ENCODE measurements around the gene CHCHD6.

The CHCHD6 gene

DNA sequence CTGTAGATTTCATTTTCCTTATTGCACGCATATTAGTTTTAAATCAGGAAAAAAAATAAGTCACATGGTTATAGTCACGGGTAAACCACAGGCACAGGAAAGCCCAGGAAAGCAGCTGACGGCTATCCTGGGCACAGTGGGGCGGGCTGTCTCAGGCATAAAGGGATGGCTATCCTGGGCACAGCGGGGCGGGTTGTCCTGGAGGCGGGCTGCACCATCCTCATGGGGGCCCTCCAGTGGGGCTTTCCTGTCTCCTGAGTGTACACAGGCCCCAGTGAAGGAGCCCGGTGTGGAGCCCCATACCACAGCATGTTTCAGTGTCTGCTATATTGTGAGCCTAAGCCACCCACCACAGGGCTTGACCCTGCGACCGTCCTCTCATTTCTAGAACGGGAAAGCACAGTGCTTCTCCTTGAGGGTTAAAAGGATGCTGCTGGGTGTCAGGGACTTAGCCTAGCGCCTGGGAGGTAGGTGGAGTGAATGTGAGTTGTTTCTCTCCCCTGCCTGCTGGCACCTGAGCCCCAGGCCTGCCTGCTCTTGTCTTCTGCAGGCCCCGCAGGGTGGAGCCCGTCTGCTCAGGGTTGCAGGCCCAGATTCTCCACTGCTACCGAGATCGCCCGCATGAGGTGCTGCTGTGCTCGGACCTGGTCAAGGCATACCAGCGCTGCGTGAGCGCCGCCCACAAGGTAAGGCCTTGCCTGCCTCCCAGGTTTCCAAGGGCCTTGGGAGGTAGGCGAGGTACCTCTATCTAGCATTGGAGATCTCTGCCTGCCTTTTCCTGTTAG, 253.0 kb downstream of the CHCHD6 start:
- DNase-seq (ENCODE audit: low read depth in 3 of 3, low spot score in 1 of 3), result no peak

DNA sequence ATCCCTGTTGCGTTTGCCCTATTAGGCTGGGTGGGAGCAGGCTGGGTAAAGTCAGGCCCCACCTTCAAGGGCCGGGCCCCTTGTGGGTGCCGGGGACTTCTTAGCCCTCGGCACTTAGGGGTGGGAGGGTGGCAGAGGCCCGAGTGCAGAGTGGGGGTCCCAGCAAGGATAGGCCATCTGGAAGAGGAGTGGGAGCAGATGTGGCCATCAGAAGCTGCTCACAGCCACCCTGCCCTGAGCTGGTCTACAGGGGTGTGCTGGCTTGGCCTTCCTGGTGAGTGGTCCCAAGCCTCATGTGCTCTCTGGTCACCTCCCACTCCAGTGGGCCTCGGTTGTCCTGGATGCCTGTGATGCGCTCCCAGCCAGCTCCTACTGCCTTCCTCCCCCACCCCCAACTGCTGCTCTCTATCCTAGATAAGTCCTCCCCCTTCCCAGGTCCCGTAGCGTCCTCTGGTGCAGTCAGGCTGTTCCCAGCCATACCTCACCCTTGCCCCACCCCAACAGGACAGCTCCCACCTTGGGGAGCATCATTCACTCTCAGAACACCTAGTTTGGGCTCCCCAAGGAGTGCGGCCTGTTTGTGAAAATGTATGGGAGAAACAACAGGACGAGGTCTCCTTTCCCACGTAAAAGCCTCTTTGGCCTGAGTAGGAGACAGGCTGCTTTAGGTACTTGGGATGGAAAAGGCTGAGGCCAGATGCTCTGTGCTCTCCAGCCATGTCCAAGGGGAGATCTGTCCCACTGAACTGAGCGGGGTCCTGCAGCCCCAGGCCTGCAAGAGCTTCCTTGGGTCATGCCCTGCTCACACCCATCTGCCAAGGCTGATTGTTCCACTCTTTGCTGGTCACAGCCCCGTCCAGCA, 254.0 kb downstream of the CHCHD6 start:
- DNase-seq (ENCODE audit: low read depth in 3 of 3, low spot score in 1 of 3), result no peak

DNA sequence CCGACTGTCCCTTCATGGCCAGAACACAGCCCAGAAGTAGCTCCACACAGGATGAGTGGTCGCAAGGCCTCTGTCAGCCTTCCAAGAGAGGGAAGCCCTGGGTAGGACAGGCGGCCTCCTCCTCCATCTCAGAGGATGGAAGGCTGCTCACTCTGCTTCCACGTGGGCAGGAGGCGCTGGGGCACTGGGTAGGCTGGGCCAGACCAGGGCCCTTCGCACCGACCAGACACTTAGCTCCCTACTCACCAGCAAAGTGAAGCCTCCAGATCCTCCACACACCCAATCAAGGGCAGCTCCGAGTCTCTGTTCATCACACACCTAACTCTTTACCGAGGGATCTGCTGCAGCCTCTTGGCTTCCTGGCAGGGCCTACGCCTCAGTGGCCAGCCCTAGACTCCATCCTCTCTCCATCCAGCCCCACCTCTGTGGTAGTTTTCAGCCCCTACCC, 254.6 kb downstream of the CHCHD6 start:
- no peak for DNase-seq (ENCODE audit: low read depth in 3 of 3, low spot score in 1 of 3)

DNA sequence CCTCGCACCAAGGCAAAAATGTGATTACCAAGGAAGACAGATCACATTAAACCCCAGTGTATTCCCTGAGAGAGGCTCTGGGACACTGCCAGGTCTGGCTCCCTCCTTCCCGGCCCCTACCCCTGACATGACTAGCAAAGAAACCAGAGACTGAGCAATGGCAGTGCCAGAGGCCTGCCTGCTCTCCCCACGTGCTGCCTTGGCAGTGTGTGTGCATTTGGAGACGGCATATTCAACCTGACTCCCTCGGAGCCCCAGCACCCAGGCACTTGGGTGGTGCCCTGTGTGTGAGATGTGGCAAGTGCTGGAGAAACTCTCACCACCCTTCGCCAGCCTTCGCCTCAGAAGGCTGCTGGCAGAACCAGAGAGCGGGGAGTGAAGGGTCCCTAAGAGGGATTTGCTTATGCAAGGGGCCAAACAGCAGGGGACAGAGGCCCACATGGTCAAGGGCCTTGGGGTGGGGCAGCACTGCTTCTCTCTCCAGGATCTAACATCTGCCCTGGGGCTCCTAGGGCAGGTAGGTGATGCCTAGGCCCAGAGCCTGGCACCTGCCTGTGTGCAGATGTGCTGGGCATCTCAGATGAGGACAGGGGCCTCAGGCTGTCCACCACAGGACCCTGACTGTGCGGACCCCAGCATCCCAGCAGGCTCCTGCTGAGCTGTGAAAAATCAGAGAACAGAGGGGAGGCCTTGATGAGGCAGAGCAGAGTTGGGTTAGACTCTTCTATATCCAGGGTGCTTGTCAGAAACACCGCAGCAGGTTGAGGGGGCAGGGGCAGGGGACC, 255.3 kb downstream of the CHCHD6 start:
- no peak for DNase-seq (ENCODE audit: low read depth in 3 of 3, low spot score in 1 of 3)

DNA sequence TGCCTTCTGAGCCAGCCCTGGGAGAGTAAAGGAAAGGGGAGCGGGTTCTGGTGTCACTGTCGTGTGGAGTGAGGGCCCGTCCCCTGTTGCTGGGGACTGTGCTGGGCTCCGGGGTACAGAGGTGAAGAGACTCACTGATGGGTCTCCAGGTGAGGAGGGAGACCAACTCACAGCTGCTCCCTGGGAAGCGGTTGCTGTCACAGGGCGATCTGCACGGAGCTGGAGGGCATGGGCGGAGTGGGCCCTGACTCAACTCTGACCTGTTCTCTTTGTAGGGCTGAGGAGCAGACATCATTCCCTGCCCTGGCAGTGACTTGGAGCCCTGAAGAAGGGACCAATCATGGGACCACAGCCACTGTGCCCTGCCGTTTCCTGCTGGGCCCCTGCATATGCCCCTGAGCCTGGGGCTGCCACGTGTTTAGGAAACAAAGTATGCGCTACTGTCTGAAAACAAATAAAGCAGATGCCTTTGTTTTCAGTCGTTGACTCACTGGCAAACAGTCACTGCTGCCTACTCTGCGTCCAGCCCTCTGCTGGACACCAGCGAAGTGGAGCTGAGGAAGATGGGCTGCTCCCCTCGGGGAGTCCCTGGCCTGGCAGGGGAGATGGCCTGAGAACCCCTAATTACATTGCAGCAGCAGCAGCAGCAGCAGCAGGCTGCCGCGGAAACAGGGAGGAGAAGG, 256.0 kb downstream of the CHCHD6 start:
- DNase-seq (ENCODE audit: low read depth in 3 of 3, low spot score in 1 of 3), result no peak

DNA sequence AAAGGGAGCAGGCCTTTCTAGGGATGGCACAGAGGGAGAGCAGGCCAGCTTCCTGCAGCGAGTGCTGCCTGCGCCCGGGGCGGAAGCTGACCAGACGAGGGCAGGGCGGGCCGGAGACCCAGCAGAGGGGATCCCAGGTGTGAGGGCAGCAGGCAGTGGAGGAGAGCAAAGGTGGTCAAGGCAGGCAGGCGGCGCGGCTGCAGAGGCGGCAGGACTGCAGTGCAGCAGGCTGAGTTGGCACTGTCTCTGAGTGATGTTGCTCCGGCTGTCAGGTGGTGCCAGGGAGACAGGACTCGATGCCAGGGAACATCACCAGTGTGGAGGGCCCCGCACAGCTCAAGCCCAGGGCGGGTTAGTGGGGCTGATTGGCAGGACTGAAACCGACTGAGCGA, 256.6 kb downstream of the CHCHD6 start:
- no peak for DNase-seq (ENCODE audit: low read depth in 3 of 3, low spot score in 1 of 3)

DNA sequence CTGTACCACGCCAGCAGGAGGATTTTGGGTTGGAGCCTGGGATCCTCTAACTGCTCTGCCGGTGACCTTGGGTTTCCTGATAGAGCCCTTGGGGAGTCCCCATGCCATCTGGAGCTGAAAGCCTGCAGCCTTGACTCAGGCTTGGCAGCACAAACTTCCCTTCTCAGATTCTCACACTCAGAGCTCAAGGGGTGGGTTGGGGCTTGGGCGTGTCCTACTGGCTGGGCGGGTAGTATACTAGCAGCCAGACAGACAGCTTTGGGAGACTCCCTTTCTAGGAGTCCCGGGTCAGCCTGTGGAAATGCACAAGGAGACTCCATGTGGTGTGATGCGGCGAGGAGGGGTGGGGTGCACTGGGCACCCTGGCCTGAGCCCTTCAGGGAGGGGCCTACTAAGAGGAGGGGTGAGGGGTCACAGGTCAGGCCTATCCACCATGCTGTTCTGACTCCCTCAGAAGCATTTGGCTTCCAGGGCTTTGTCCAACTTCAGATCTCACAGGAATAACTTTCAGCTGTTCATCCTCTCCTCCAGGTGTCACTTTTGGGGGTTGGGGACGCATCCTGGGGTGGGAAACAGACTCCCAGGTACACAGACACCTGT, 257.3 kb downstream of the CHCHD6 start:
- no peak for DNase-seq (ENCODE audit: low read depth in 3 of 3, low spot score in 1 of 3)

DNA sequence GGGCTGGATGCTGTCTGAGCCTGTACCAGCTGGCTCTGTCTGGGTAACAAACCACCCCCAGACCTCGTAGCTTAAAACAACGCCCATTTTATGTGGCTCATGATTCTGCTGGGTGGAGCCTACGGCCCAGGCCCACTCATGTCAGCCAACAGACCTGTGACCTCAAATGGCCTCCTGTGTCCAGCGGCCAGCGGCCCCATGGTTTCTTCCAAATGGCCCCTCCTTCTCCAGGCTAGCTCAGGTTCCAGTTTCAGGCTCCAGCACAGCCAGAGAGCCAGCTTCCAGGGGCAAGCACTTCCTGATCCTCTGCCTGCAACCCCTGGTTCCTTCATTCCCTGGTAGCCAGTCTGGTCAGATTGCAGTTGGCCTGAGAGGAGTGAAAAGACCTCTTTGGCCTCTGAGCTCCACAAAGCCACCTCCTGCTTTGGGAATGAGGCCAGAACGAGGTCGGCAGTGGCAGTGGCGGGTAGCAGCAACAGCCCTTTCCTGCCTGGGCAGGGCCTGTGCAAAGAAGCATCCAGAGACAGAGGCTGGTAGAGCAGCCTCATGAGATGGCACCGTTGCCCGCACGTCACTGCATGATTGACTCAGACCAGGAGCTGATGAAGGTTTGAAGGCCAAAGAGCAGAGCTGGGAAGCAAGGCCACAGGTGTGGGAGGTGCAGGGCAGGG, 257.9 kb downstream of the CHCHD6 start:
- DNase-seq (ENCODE audit: low read depth in 3 of 3, low spot score in 1 of 3), result no peak

DNA sequence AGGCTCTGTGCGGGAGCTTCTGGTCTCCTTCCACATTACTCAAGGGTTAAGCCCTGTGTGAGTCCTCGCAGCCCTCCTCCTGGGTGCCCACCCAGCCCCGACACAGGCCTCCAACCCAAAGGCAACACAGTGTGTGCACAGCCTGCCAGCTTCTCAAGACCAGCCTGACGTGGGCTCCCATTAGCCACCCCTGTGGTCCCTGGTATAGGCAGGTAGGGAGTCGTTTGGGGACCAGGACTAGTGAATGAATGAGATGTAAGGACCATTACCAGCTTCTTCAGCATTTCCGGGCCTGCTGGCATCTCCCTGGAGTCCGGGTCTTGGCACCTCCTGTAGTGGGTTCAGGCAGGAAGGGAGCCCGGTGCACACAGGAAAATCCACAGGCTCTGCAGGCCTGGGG, 258.7 kb downstream of the CHCHD6 start:
- no peak for DNase-seq (ENCODE audit: low read depth in 3 of 3, low spot score in 1 of 3)

DNA sequence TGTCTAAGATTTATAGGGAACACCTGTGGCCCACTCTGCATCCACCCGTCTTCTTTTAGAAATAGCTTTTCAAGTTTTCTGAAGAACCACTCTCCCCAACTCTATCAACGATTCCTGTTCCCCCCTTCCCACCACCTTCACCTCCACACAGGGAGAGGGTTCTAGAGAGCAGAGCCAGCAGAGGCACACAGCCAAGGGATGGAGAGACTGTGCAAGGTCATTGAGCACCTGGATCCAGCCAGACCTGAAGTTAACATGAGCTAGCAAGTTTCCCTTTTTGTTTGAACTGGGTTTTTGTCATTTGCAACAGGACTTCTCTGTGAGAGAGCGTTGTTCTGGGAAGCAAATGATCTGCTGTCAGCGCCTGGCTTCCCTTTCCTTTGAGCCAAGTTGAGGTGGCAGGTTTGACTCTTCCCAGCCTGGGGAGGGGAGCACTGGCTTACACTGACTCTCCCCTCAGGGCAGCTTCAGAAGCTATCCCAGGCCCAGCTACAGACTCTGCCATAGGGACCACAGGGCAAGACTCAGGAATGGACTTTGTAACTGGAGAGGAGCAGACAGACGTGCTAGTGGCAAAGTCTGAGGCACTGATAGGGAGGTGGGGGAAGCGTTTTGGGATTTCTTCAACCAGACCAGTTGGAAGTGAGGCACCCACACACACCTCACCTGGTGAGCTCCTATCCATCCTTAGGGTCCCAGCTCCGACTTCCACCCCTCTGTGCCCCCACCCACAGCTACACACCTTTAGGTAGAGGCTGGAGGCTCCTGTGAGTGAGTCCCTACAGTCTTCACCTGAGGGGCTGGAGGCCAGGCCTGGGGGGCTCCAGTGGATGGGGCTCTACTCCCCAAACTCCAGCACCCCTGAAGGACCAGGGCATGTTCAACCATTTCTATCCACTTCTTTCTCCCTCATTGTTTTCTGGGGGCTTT, 259.5 kb downstream of the CHCHD6 start:
- DNase-seq (ENCODE audit: low read depth in 3 of 3, low spot score in 1 of 3), result no peak

DNA sequence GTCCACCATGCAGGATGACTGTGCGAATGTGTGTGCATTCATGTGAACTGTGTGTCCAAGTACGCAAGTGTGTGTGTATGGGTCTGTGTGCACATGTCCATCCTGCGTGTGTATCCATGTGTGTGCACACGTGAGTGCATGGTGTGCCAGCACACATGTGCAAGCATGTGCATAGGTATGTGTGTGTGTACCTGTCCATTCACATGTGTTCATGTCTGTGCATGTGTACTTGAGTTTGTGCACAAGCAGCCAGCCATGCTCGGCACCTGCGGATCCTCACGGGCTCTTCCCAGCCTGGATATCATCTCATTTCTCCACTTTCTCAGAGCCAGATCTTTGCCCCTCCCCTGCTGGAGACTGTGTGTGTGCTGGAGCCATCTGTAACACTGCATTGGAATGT, 260.2 kb downstream of the CHCHD6 start:
- DNase-seq (ENCODE audit: low read depth in 3 of 3, low spot score in 1 of 3), result no peak

DNA sequence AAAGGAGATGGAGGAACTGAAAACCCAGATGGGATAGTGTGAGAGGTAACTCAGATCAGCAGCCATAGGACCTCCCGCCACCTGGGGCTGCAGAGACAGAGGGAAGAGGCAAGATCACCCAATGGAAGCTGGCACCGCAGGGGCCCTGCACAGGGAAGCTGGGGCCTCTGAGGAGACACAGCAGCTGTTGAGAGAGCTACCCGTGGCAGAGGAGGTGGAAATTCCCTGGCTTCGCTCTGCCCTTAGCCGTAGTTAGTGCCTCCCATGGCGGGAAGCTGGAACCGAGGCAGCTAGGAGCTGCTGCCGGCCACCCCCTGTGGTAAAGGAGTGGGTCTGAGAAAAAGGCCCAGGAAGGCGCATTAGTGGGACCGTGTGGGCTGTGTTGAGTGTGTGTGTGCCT, 260.9 kb downstream of the CHCHD6 start:
- DNase-seq (ENCODE audit: low read depth in 3 of 3, low spot score in 1 of 3), result no peak

DNA sequence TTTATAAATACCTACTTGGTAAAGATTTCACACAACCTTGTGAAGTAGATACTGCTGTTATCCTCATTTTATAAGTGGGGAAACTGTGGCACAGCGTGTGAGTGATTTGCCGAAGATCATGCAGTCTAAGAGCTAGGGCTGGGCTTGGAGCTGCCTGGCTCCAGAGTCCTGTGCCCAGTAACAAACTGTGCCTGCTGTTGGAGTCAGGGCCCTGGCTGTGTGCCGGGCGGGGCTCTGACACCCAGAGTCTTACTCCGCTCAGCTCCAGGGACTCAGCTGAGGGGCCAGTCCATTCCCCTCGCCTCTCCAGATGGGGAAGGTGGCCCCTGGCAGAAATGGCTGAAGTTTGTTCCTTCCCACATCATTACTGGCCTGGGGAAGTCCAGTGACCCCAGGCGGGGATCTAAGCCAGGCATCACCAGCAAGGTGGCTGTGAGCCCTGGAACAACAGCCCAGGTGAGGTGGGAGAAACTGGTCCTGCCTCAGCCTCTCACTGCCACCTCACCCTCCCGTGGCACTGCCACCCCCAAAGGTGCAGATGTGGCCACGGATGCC, 261.6 kb downstream of the CHCHD6 start:
- no peak for DNase-seq (ENCODE audit: low read depth in 3 of 3, low spot score in 1 of 3)

DNA sequence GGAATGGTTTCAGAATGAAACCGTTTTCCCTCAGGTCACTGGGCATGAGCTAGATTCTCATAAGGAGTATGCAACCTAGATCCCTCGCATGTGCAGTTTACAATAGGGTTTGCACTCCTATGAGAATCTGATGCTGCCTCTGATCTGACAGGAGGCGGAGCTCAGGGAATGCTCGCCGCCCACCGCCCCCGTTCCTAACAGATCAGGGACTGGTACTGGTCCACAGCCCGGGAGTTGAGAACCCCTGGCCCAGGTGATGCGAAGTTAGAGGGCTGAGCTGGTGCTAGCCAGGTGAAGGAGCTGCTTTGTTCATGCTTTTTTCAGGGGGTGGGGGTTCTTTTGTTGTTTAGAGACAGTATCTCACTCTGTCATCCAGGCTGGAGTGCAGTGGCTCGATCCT, 263.3 kb downstream of the CHCHD6 start:
- DNase-seq (ENCODE audit: low read depth in 3 of 3, low spot score in 1 of 3), result no peak

DNA sequence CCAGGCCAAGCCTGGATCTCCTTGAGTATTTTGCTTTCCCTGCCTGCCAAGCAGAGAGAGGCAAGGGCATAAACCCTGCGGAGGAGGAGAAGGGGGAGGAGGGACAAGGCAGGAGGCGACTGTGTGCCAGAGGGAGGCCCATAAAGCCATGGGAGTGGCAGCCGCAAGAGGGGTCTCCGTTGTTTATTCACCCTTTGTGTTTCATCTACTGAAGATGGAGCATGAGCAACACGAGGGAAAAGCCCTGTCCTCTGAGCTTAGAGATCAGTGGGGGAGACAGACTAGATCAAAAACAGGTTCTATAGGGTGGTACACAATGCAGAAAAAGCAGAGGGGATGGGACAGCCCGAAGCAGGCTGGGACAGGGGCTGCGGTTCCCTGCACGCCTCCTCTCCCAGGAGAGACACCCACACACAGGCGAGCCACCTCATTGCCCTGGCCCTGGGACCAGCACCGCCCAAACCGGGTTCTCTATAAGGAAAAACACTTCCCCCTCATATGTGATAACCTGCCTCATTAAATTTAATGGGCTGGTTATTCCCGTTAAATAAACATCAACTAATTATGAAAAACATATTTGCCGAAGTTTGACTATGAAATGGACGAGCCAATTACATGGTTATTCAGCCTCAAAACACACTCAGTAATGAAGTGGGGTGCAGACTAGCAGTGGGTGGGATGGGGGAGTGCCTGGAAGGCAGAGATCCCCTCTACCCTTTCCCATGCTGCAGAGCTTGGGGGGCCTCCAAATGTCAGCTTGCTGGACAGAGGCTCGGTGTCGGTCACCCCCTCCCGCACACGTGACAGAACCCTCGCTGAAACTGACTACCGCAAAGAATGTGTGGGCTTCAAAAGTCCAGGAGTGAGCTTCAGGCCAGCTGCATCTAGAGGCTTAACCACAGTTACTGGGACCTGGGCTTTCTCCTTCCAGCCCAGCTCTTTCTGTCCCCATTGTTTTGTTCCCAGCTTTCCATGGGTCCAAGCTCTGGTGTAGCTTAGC, 264.7 kb downstream of the CHCHD6 start:
- no peak for DNase-seq (ENCODE audit: low read depth in 3 of 3, low spot score in 1 of 3)

DNA sequence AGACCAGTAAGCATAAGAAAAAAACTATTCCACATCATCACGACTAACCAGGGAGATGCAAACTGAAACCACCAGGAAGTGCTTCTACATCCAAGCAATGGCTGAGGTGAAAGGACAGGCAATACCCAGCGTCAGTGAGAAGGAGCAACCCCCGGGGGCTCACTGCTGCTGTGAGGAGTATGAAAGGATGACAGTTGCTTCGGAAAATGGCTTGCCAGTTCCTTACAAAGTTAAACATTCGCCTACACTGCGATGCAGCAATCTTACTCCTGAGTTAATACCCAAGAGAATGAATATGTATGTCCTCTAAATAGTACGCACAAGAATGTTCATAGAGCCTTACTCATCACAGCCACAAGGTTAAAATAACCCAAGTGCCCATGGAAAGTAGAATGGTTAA, 265.5 kb downstream of the CHCHD6 start:
- DNase-seq (ENCODE audit: low read depth in 3 of 3, low spot score in 1 of 3), result no peak

DNA sequence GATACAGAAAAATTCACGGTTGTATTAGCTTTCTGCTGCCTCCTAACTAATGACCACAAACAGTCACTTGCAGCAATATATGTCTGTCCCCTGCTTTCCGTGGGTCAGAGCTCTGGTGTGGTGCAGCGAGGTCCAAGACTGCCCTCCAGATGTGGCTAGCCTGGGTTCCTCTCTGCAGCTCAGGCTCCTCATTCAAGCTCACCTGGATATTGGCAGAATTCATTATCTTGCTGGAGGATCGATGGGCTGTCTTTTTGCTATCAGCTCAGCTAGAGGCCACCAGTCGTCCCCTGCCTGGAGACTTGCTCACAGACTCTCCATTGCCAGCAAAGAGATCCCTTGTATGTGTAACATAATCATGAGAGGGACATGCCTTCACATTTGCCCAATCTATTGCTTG, 266.1 kb downstream of the CHCHD6 start:
- no peak for DNase-seq (ENCODE audit: low read depth in 3 of 3, low spot score in 1 of 3)

DNA sequence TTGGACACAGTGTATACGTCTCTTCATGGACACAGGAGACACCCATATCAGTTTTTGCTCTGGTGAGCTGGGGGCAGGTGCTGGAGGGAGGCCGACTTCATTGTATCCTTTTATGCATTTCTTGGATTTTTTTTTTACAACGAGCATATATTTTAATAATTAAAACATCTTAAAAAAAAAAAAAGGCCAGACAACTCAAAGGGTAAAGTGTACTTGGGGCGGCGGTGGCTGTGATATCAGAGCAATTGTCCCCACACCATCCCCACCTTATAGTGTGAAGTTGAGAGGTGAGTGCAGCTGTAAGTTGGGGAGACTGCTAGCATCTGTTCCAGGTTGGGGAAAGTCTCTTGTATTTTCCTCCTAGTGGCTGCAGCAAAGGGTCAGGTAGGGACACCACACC, 266.9 kb downstream of the CHCHD6 start:
- no peak for DNase-seq (ENCODE audit: low read depth in 3 of 3, low spot score in 1 of 3)

All from stimulated activated CD4-positive, alpha-beta T cell treated with anti-CD3 and anti-CD28 coated beads, TNF-alpha, amount 100 ng/mL, for 1 hour (primary cell).